DOHH2 (cell line): ENCODE data around the gene CERCAM.

ENCODE experiments used
- H3F3A ChIP-seq: fragments of 200-600 bp; sonication (generic), shearing (Covaris generic); 2 replicates; pipeline ENCODE4 v1.6.0; 2016; ENCODE audit warnings: antibody characterized with exemption, mild to moderate bottlenecking; ENCODE audit not compliant: control insufficient read depth, insufficient read depth
- H3K27ac ChIP-seq: fragments of 200-600 bp; sonication (generic); 2 replicates; pipeline ENCODE4 v1.5.1; 2014; ENCODE audit warnings: low read depth, mild to moderate bottlenecking, low read length, moderate library complexity
- H3K27me3 ChIP-seq: fragments of 200-600 bp; sonication (generic); 2 replicates; pipeline ENCODE4 v1.6.1; 2014; ENCODE audit warnings: mild to moderate bottlenecking, low read length, mixed read lengths; ENCODE audit not compliant: control insufficient read depth
- H3K36me3 ChIP-seq: fragments of 200-600 bp; sonication (generic); 2 replicates; pipeline ENCODE4 v1.6.1; 2014; ENCODE audit warnings: mild to moderate bottlenecking, low read length, moderate library complexity, mixed read lengths; ENCODE audit not compliant: control insufficient read depth
- H3K4me1 ChIP-seq: fragments of 200-600 bp; sonication (generic); 2 replicates; pipeline ENCODE4 v1.6.1; 2014; ENCODE audit warnings: mild to moderate bottlenecking, low read length, mixed read lengths; ENCODE audit not compliant: control insufficient read depth
- H3K4me2 ChIP-seq: fragments of 200-600 bp; sonication (generic); 2 replicates; pipeline ENCODE4 v1.6.0; 2014; ENCODE audit warnings: mild to moderate bottlenecking, low read length, moderate library complexity
- H3K4me3 ChIP-seq: fragments of 200-600 bp; sonication (generic); 2 replicates; pipeline ENCODE4 v1.5.1; 2014; ENCODE audit warnings: mild to moderate bottlenecking, low read length, mixed read lengths
- H3K79me2 ChIP-seq: fragments of 200-600 bp; sonication (generic); 2 replicates; pipeline ENCODE4 v1.6.1; 2014; ENCODE audit warnings: mild to moderate bottlenecking, low read length, mixed read lengths; ENCODE audit not compliant: control insufficient read depth
- H3K9me2 ChIP-seq: fragments of 200-600 bp; sonication (generic); replicated peaks from 2 replicates; pipeline ENCODE4 v1.6.1; 2014; ENCODE audit warnings: mild to moderate bottlenecking, low read length, mixed read lengths; ENCODE audit not compliant: control insufficient read depth
- H3K9me3 ChIP-seq: fragments of 200-600 bp; sonication (generic); 2 replicates; pipeline ENCODE4 v1.6.1; 2014; ENCODE audit warnings: antibody characterized with exemption, low read length, mixed read lengths; ENCODE audit not compliant: control insufficient read depth, insufficient read depth
- H4K20me1 ChIP-seq: fragments of 200-600 bp; sonication (generic); 2 replicates; pipeline ENCODE4 v1.6.0; 2014; ENCODE audit warnings: low read depth, mild to moderate bottlenecking, antibody characterized with exemption, low read length, moderate library complexity; ENCODE audit not compliant: control insufficient read depth, insufficient read depth
- EZH2phosphoT487 ChIP-seq: fragments of 200-600 bp; sonication (generic); IDR thresholded peaks from 2 replicates; pipeline ENCODE4 v1.6.1; 2017; ENCODE audit warnings: borderline replicate concordance, mild to moderate bottlenecking, antibody characterized with exemption, low read length, moderate library complexity, mixed read lengths
- TF ChIP-seq, protein P1 (sequence below): fragments of 200-600 bp; sonication (generic); IDR thresholded peaks from one replicate; pipeline ENCODE4 v1.5.1; 2014; ENCODE audit warnings: antibody characterized with exemption, mild to moderate bottlenecking, low read depth, low read length; ENCODE audit not compliant: poor library complexity, severe bottlenecking

CERCAM gene

DNA sequence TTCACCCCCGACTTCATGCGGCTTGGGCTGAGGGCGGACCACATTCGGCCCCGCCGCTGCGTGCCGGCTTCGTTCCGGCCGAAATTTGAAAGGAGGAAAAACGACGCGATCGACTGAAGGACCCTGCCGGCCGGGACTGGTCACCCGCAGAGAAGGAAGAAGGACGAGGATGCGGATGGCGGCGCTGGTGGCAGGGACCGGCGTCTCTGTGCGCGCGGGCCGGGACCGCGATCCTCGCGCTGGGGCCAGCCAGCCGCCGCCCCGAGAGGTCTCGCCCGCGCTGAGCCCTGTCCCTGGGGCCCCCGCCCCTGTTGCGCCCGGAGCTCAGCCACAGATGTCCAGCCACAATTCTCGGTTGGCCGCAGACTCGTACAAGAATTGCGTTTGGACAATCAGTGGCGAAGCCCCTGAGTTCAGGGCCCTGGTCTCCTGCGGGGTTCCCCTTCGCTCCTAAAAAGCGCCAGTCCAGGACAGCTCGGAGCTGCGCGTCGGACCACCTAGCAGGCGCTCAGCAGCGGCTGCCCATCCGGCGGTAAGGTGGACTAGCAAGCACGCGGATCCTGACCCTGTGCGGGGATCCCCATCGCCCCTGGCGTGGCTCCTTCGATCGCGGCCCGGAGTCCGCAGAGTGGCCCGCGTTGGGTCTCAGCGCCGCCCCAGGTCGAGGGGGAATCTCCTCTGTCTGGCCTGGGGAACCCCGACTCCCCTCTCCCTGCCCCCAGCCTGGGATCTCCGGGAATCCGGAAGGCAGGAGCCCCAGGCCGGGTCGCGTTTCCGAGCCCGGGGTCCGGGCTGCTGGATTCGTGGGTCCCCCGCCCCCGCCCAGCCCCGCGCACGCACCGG, 28.1 kb upstream of the CERCAM start:
- H3K27me3 ChIP-seq, result peaks cover 5% of the 10 kb centered on the region; the same call in 1 of the 2 replicates
- no peaks in the 10 kb centered on the region for H3K9me3 ChIP-seq
- no peak overlapping the region for H3K4me2 ChIP-seq
- peaks cover 23% of the 10 kb centered on the region for H3K36me3 ChIP-seq
- TF ChIP-seq, protein P1, sequence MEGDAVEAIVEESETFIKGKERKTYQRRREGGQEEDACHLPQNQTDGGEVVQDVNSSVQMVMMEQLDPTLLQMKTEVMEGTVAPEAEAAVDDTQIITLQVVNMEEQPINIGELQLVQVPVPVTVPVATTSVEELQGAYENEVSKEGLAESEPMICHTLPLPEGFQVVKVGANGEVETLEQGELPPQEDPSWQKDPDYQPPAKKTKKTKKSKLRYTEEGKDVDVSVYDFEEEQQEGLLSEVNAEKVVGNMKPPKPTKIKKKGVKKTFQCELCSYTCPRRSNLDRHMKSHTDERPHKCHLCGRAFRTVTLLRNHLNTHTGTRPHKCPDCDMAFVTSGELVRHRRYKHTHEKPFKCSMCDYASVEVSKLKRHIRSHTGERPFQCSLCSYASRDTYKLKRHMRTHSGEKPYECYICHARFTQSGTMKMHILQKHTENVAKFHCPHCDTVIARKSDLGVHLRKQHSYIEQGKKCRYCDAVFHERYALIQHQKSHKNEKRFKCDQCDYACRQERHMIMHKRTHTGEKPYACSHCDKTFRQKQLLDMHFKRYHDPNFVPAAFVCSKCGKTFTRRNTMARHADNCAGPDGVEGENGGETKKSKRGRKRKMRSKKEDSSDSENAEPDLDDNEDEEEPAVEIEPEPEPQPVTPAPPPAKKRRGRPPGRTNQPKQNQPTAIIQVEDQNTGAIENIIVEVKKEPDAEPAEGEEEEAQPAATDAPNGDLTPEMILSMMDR, result no peak
- no peak for TF ChIP-seq EZH2phosphoT487
- no peaks in the 10 kb centered on the region for H4K20me1 ChIP-seq
- no peaks in the 10 kb centered on the region for H3F3A ChIP-seq
- H3K79me2 ChIP-seq, result no peaks in the 10 kb centered on the region
- no peaks in the 10 kb centered on the region for H3K9me2 ChIP-seq
- no peak overlapping the region for H3K27ac ChIP-seq
- no peak overlapping the region for H3K4me3 ChIP-seq
- H3K4me1 ChIP-seq, result no peaks in the 10 kb centered on the region

DNA sequence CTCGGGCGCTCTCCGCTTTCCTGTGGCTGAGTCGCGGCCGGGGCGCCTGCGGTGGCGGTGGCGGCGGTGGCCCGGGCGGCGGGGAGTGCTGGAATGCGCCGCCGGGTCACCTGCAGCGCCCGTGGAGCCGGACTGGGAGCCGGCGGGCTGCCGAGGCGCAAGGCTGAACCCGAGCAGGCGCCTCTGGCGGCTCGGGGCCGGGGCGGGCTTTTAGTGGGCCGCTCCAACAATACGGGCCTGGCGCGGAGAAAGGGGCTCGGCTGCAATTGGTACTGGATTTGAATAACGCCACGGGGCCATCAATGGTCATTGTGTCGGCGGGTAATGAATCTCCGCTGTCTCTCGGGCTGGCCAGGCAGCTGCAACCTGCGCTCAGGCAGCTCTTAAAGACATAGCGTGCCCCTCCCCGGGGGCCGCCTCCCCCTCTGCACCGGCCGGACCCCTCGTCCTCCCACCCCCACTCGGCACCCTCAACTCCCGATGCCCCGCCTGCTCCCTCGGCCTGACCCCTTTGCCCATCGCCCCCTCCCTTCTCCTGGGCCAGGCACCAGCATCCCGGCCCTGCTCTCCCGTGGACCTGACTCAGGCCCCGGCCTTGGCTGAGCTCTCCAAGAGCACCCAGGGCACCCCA, 27.4 kb upstream of the CERCAM start:
- no peaks in the 10 kb centered on the region for H3K9me3 ChIP-seq
- H3K9me2 ChIP-seq, result no peaks in the 10 kb centered on the region
- H3K4me3 ChIP-seq, result no peak overlapping the region
- no peak overlapping the region for H3K27ac ChIP-seq
- no peak overlapping the region for H3K4me2 ChIP-seq
- H3K79me2 ChIP-seq, result no peaks in the 10 kb centered on the region
- no peaks in the 10 kb centered on the region for H3F3A ChIP-seq
- H3K36me3 ChIP-seq, result peaks cover 16% of the 10 kb centered on the region
- no peak for TF ChIP-seq EZH2phosphoT487
- TF ChIP-seq, protein P1, result no peak
- no peaks in the 10 kb centered on the region for H3K4me1 ChIP-seq
- H4K20me1 ChIP-seq, result no peaks in the 10 kb centered on the region
- peaks cover 8% of the 10 kb centered on the region; the same call in 1 of the 2 replicates for H3K27me3 ChIP-seq

DNA sequence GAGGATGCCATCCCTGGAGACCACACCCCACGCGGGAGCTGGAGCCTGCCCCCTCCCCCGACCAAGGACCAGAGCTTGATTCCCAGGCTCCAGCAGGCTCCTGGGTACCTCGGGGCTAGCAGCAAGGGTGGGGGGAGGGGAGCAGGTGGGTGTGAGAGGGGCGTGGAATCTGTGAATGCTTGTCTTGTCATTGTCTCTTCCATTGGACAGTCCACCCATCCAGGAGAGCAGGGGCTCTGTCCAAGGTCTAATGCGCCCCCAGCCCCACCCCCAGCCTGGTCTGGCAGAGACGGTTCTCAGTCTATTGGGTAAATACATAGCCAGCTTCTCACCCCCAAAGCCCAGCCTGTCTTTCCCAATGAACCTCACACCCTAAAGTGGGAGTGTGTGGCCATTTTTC, 26.7 kb upstream of the CERCAM start:
- Histone ChIP-seq H3K9me3 (no peaks in the 10 kb centered on the region), H3K27ac (no peak overlapping the region), H3K79me2 (no peaks in the 10 kb centered on the region), H3K4me3 (no peak overlapping the region), H3F3A (no peaks in the 10 kb centered on the region), H3K4me1 (no peaks in the 10 kb centered on the region), H4K20me1 (no peaks in the 10 kb centered on the region), H3K27me3 (peaks cover 8% of the 10 kb centered on the region; the same call in 1 of the 2 replicates), H3K36me3 (peaks cover 9% of the 10 kb centered on the region), H3K4me2 (no peak overlapping the region), H3K9me2 (no peaks in the 10 kb centered on the region)
- TF ChIP-seq, protein P1, result no peak
- no peak for TF ChIP-seq EZH2phosphoT487
